AG04449 (cell line): ENCODE measurements around the gene FATE1.

Source experiments
- CTCF ChIA-PET: fragments of 350-600 bp; formaldehyde crosslinking; extraction: SDS; loops from one replicate; lab custom pipeline; 2021; ENCODE audit warnings: antibody characterized with exemption; lab: Yijun Ruan, JAX
- POLR2A ChIA-PET: fragments of 400-600, 350-600 bp; formaldehyde crosslinking; extraction: SDS; loops from one replicate; lab custom pipeline; 2020; ENCODE audit warnings: antibody characterized with exemption, inconsistent platforms; lab: Yijun Ruan, JAX
- DNase-seq: peaks from one replicate; pipeline ENCODE4 v3.0.0-alpha.2; 2010; ENCODE audit warnings: low read depth, low spot score
- H3K4me3 ChIP-seq: 2 replicates; pipeline ENCODE4 v1.5.1; 2011; ENCODE audit warnings: low read depth, mild to moderate bottlenecking, control low read depth, low read length
- CTCF ChIP-seq: IDR thresholded peaks from one replicate; pipeline ENCODE4 v1.5.1; 2011; ENCODE audit warnings: mild to moderate bottlenecking, moderate library complexity, low read length, control low read depth, inconsistent platforms; ENCODE audit not compliant: insufficient read depth; ENCODE audit errors: missing control alignments

FATE1 gene

GRCh38 chrX:151711154-151711553, 4.7 kb upstream of the FATE1 start:
- POLR2A ChIA-PET = no interaction called here

GRCh38 chrX:151711787-151712186, 4.0 kb upstream of the FATE1 start:
- no peak for TF ChIP-seq CTCF
- CTCF ChIA-PET = interaction anchor here (1.2 kb wide), 1 partner anchor 925 kb away, joined by 3 read pairs; no protein-coding TSS in a partner anchor
- DNase-seq = no peak
- POLR2A ChIA-PET = no interaction called here
- no peak overlapping the region for H3K4me3 ChIP-seq

More at GRCh38 chrX:151711154-151711553, 4.7 kb upstream of the FATE1 start:
- no peak for TF ChIP-seq CTCF
- DNase-seq = no peak
- CTCF ChIA-PET = interaction anchor here (1.2 kb wide), 1 partner anchor 925 kb away, joined by 3 read pairs; no protein-coding TSS in a partner anchor
- H3K4me3 ChIP-seq = no peak overlapping the region

- ChIA-PET CTCF (no interaction called here), POLR2A (no interaction called here)
- H3K4me3 ChIP-seq = no peak overlapping the region
- TF ChIP-seq CTCF = no peak
- no peak for DNase-seq
Measured at GRCh38 chrX:151712253-151712652, 3.6 kb upstream of the FATE1 start.

GRCh38 chrX:151713849-151714248, 2.0 kb upstream of the FATE1 start:
- no peak overlapping the region for H3K4me3 ChIP-seq
- peak; percentile 40 for TF ChIP-seq CTCF
- ChIA-PET CTCF (interaction anchor here (1.5 kb wide), 1 partner anchor 9 kb away, joined by 4 read pairs; no protein-coding TSS in a partner anchor), POLR2A (no interaction called here)
- DNase-seq = no peak

GRCh38 chrX:151714362-151714761, 1.5 kb upstream of the FATE1 start:
- CTCF ChIA-PET = interaction anchor here (1.5 kb wide), 1 partner anchor 8 kb away, joined by 4 read pairs; no protein-coding TSS in a partner anchor

More at GRCh38 chrX:151714362-151714761, 1.5 kb upstream of the FATE1 start:
- no peak for DNase-seq
- POLR2A ChIA-PET = no interaction called here
- no peak overlapping the region for H3K4me3 ChIP-seq
- TF ChIP-seq CTCF = no peak
